Lower lobe of right lung (tissue), 2 donors: ENCODE results near the gene B3GNT5. TPM values are rescaled to one million over a fixed set of nuclear protein-coding genes. Genes with fewer than 3 reads are reported as not detected.
"Not testable (repeated sequence)": the region's sequence is repeated elsewhere in the genome, so short reads cannot be mapped to it uniquely, and the experiment has no call there.

Source experiments
- ATAC-seq, 2 donors: fragments of 200-7000 bp; cut with Tn5 transposase; one replicate each; pipeline ENCODE4 v1.9.1; 2020 to 2022; ENCODE audit warnings: mild to moderate bottlenecking in 2 of 2, moderate library complexity in 2 of 2
- DNase-seq: peaks from one replicate; pipeline ENCODE4 v3.0.0-alpha.2; 2020
- H3K27ac ChIP-seq: fragments of 200-600 bp; one replicate; pipeline ENCODE4 v1.8.0; 2022
- H3K27me3 ChIP-seq: fragments of 200-600 bp; one replicate; pipeline ENCODE4 v1.8.0; 2022; ENCODE audit warnings: low read depth
- H3K36me3 ChIP-seq: fragments of 200-600 bp; one replicate; pipeline ENCODE4 v1.8.0; 2022; ENCODE audit warnings: mild to moderate bottlenecking
- H3K4me1 ChIP-seq: fragments of 200-600 bp; one replicate; pipeline ENCODE4 v1.8.0; 2022
- H3K4me3 ChIP-seq: fragments of 200-600 bp; one replicate; pipeline ENCODE4 v1.8.0; 2022; ENCODE audit warnings: mild to moderate bottlenecking
- H3K9me3 ChIP-seq: fragments of 200-600 bp; one replicate; pipeline ENCODE4 v1.8.0; 2022
- CTCF ChIP-seq: fragments of 200-600 bp; IDR thresholded peaks from one replicate; pipeline ENCODE4 v1.8.0; 2022; ENCODE audit warnings: antibody characterized with exemption, mild to moderate bottlenecking
- intact Hi-C: fragments of 100-400 bp; cut with DNase I; formaldehyde crosslinking; loops from one replicate; pipeline ENCODE4 v1.11.0; 2022
- total RNA-seq: library from RNA; stranded (reverse); fragmentation: NEBNext Ultra II Directional; extraction: Animal tissue kit (Norgen Biotek cat#: 25700); gene quantifications from one replicate; pipeline ENCODE4 v1.2.1, GENCODE V29; 2021
- donor health status: DM: no; HTN: yes; CAD: no; lungs with severe emphysema.

B3GNT5 gene
- total RNA-seq, 1 donor from 2014 or later = 30.8 TPM

GRCh38 chr3:183222631-183223235 lies 30.3 kb upstream of the B3GNT5 start:
- DNase-seq (no peak), ATAC-seq (no peak)
- H3K4me3 ChIP-seq = no peak overlapping the region
- no peaks in the 10 kb centered on the region for H3K4me1 ChIP-seq
- no peak for TF ChIP-seq CTCF
- no peaks in the 10 kb centered on the region for H3K36me3 ChIP-seq
- no peaks in the 10 kb centered on the region for H3K9me3 ChIP-seq
- intact Hi-C loops = no loop called here
- no peak overlapping the region for H3K27ac ChIP-seq
- no peaks in the 10 kb centered on the region for H3K27me3 ChIP-seq

- intact Hi-C loops = no loop called here
- TF ChIP-seq CTCF = no peak
- H3K36me3 ChIP-seq = no peaks in the 10 kb centered on the region
- no peaks in the 10 kb centered on the region for H3K27me3 ChIP-seq
- ATAC-seq (peak in 1 of 2 donors; percentile 23), DNase-seq (no peak)
- no peaks in the 10 kb centered on the region for H3K4me1 ChIP-seq
- no peak overlapping the region for H3K27ac ChIP-seq
- no peak overlapping the region for H3K4me3 ChIP-seq
- H3K9me3 ChIP-seq = no peaks in the 10 kb centered on the region
These were observed 28.7 kb upstream of the B3GNT5 start for GRCh38 chr3:183224180-183224970.

- Histone ChIP-seq H3K36me3 (no peaks in the 10 kb centered on the region), H3K4me3 (no peak overlapping the region), H3K9me3 (no peaks in the 10 kb centered on the region), H3K27ac (no peak overlapping the region), H3K27me3 (no peaks in the 10 kb centered on the region), H3K4me1 (no peaks in the 10 kb centered on the region)
- ATAC-seq (no peak), DNase-seq (no peak)
- intact Hi-C loops = no loop called here
- TF ChIP-seq CTCF = no peak
These were observed 26.6 kb upstream of the B3GNT5 start for GRCh38 chr3:183226333-183226890.

DNA sequence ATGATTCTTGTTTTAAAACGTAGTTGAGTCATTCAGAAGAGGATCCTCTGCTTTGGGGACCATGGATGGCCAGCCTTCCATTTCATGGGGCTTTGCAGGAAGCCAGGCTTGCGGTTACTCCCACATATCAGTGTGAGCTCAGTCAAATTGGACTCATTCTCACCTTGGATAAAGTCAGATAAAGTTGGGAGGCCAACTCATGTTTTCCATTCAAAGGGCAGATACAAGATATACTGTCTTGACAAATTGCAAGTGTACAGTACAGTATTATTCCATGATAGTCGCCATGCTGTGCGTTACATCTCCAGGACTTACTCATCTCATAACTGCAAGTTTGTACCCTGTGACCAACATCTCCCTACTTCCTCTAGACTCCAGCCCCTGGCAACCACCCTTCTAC lies 25.5 kb upstream of the B3GNT5 start:
- H3K4me3 ChIP-seq = no peak overlapping the region
- no peak overlapping the region for H3K27ac ChIP-seq
- H3K36me3 ChIP-seq = no peaks in the 10 kb centered on the region
- intact Hi-C loops = no loop called here
- H3K4me1 ChIP-seq = no peaks in the 10 kb centered on the region
- no peaks in the 10 kb centered on the region for H3K27me3 ChIP-seq
- H3K9me3 ChIP-seq = no peaks in the 10 kb centered on the region
- DNase-seq = no peak
- ATAC-seq = no peak
- no peak for TF ChIP-seq CTCF

DNA sequence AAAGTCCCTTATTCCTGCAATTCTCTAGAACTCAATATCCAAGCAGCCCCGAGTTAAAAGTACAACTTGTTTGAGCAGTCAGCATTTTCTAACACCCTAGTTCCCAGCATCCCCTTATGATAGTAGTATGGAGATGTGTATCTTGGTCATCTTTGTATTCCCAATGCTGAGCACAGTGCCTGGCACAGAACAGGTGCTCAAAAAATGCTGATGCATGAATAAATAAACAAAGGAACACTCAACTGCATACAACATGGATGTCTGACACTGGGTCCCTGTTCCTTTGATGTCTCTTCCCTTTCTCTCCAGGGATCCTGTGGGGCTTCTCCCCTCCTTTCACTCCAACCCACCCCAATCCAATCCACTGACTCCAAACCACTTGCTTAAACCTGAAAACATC lies 23.9 kb upstream of the B3GNT5 start:
- Histone ChIP-seq H3K9me3 (no peaks in the 10 kb centered on the region), H3K27ac (no peak overlapping the region), H3K4me1 (peaks cover 8% of the 10 kb centered on the region), H3K27me3 (no peaks in the 10 kb centered on the region), H3K36me3 (no peaks in the 10 kb centered on the region), H3K4me3 (no peak overlapping the region)
- no peak for ATAC-seq
- DNase-seq = no peak
- TF ChIP-seq CTCF = no peak
- intact Hi-C loops = no loop called here

- not testable (repeated sequence) for H3K36me3 ChIP-seq
These were observed 22.8 kb upstream of the B3GNT5 start for GRCh38 chr3:183230251-183230650.

More at GRCh38 chr3:183230251-183230650, 22.8 kb upstream of the B3GNT5 start:
- DNase-seq, H3K9me3 ChIP-seq, H3K4me1 ChIP-seq, ATAC-seq, H3K4me3 ChIP-seq, H3K27ac ChIP-seq, intact Hi-C loops, H3K27me3 ChIP-seq: not testable (repeated sequence)
